Upper lobe of left lung (tissue), 6 donors: ENCODE data around the gene KRT20. TPM values are rescaled to one million over a fixed set of nuclear protein-coding genes. Genes with fewer than 3 reads are reported as not detected.

Source experiments
- ATAC-seq, 2 donors: fragments of 200-7000 bp; cut with Tn5 transposase; one replicate each; pipeline ENCODE4 v1.9.1; 2022; ENCODE audit warnings: mild to moderate bottlenecking in 2 of 2, moderate library complexity in 2 of 2; ENCODE audit not compliant: low FRiP score in 2 of 2
- DNase-seq, 2 donors: peaks; one replicate each; pipeline ENCODE4 v3.0.0-alpha.2; 2019 to 2020
- H3K27ac ChIP-seq, 4 donors: fragments of 200-600 bp; sonication (generic); one replicate each; pipeline ENCODE4 v1.5.1; 2016 to 2019
- H3K27me3 ChIP-seq, 4 donors: fragments of 200-600 bp; sonication (generic); one replicate each; pipeline ENCODE4 v1.5.1; 2017 to 2019
- H3K36me3 ChIP-seq, 4 donors: fragments of 200-600 bp; sonication (generic); one replicate each; pipeline ENCODE4 v1.5.1; 2016 to 2019
- H3K4me1 ChIP-seq, 4 donors: fragments of 200-600 bp; sonication (generic); one replicate each; pipeline ENCODE4 v1.5.1; 2018 to 2019
- H3K4me3 ChIP-seq, 4 donors: fragments of 200-600 bp; sonication (generic); one replicate each; pipeline ENCODE4 v1.5.1; 2017 to 2019; ENCODE audit warnings: mild to moderate bottlenecking in 2 of 4, moderate library complexity in 1 of 4
- H3K9me3 ChIP-seq, 4 donors: fragments of 200-600 bp; sonication (generic); one replicate each; pipeline ENCODE4 v1.5.1; 2018 to 2019
- CTCF ChIP-seq, 6 experiments: fragments of 450-650 bp in 4 of 6; fragments of 200-600 bp in 2 of 6; sonication (generic) in 2 of 6; IDR thresholded peaks; one replicate each; pipeline ENCODE4 v1.5.1; 2016 to 2019; ENCODE audit warnings: antibody characterized with exemption in 6 of 6
- EP300 ChIP-seq, 4 donors: sonication (generic); formaldehyde crosslinking; IDR thresholded peaks; one replicate each; pipeline ENCODE4 v1.5.1; 2017; ENCODE audit warnings: antibody characterized with exemption in 4 of 4, control low read depth in 2 of 4
- POLR2A ChIP-seq, 4 donors: fragments of 450-650 bp; IDR thresholded peaks; one replicate each; pipeline ENCODE4 v1.5.1; 2016 to 2017; ENCODE audit warnings: antibody characterized with exemption in 4 of 4, mild to moderate bottlenecking in 2 of 4
- POLR2AphosphoS5 ChIP-seq, 2 donors: sonication (generic); formaldehyde crosslinking; IDR thresholded peaks; one replicate each; pipeline ENCODE4 v1.5.1; 2017; ENCODE audit warnings: antibody characterized with exemption in 2 of 2
- WGBS, 2 donors: methylation state at CpG; one replicate each; pipeline ENCODE4 v1.1.5; 2017 to 2018; 5-methylcytosine and 5-hydroxymethylcytosine counted together
- total RNA-seq, 6 donors: library from RNA; depleted of rRNA in 4 of 6; stranded (reverse); fragments of >200 nt in 4 of 6; gene quantifications; one replicate each; pipeline versions ENCODE4 v1.1.0 to v1.2.1, GENCODE V29; 2016 to 2021
- donor health status: DM: no; HTN: no; CAD: no; lungs with moderate emphysema.
- donor health status: DM: no; HTN: yes; CAD: no; lungs with severe emphysema.

KRT20 gene
- total RNA-seq, 6 donors from 2014 or later, result 0.31 to 0.37 TPM; not detected in 4

- no peaks in the 10 kb centered on the region for H3K4me1 ChIP-seq
These were observed 49.0 kb downstream of the KRT20 start for GRCh38 chr17:40836020-40836419.

GRCh38 chr17:40833882-40834281 lies 51.2 kb downstream of the KRT20 start:
- Histone ChIP-seq H3K27me3 (no peaks in the 10 kb centered on the region), H3K9me3 (no peaks in the 10 kb centered on the region), H3K27ac (no peak overlapping the region), H3K4me3 (no peak overlapping the region), H3K36me3 (peaks cover 0 to 11% (median 3%) of the 10 kb centered on the region in 4 donors), H3K4me1 (no peaks in the 10 kb centered on the region)
- TF ChIP-seq CTCF (IDR thresholded peaks at IDR 0.05), result no peak
- TF ChIP-seq POLR2A (IDR thresholded peaks at IDR 0.05), result no peak
- no peak for TF ChIP-seq EP300 (IDR thresholded peaks at IDR 0.05)
- TF ChIP-seq POLR2AphosphoS5 (IDR thresholded peaks at IDR 0.05), result no peak
- no peak for ATAC-seq
- DNase-seq, result no peak

More at GRCh38 chr17:40836020-40836419, 49.0 kb downstream of the KRT20 start:
- H3K36me3 ChIP-seq, result peaks cover 0 to 11% (median 3%) of the 10 kb centered on the region in 4 donors
- no peak overlapping the region for H3K27ac ChIP-seq
- ATAC-seq, result no peak
- no peaks in the 10 kb centered on the region for H3K9me3 ChIP-seq
- H3K4me3 ChIP-seq, result no peak overlapping the region
- TF ChIP-seq POLR2AphosphoS5 (IDR thresholded peaks at IDR 0.05), result no peak
- TF ChIP-seq EP300 (IDR thresholded peaks at IDR 0.05), result no peak
- TF ChIP-seq POLR2A (IDR thresholded peaks at IDR 0.05), result no peak
- TF ChIP-seq CTCF (IDR thresholded peaks at IDR 0.05), result no peak
- DNase-seq, result no peak
- 96 to 99% methylated on average over 4 of the region's 4 CpGs for WGBS, 2 donors
- H3K27me3 ChIP-seq, result no peaks in the 10 kb centered on the region

GRCh38 chr17:40832840-40833239 lies 52.2 kb downstream of the KRT20 start:
- TF ChIP-seq EP300 (IDR thresholded peaks at IDR 0.05), result no peak
- no peak for TF ChIP-seq CTCF (IDR thresholded peaks at IDR 0.05)
- TF ChIP-seq POLR2AphosphoS5 (IDR thresholded peaks at IDR 0.05), result no peak
- TF ChIP-seq POLR2A (IDR thresholded peaks at IDR 0.05), result no peak
- H3K27me3 ChIP-seq, result no peaks in the 10 kb centered on the region
- WGBS, 2 donors, result 89 to 91% methylated on average over 3 of the region's 3 CpGs
- peaks cover 0 to 11% (median 3%) of the 10 kb centered on the region in 4 donors for H3K36me3 ChIP-seq
- ATAC-seq, result no peak
- no peak for DNase-seq
- no peak overlapping the region for H3K27ac ChIP-seq
- no peaks in the 10 kb centered on the region for H3K9me3 ChIP-seq
- H3K4me1 ChIP-seq, result no peaks in the 10 kb centered on the region
- no peak overlapping the region for H3K4me3 ChIP-seq

GRCh38 chr17:40830085-40830776 lies 54.8 kb downstream of the KRT20 start:
- 84 to 87% methylated on average over 2 of the region's 2 CpGs for WGBS, 2 donors
- TF ChIP-seq CTCF (IDR thresholded peaks at IDR 0.05), result no peak
- Histone ChIP-seq H3K9me3 (no peaks in the 10 kb centered on the region), H3K27ac (no peak overlapping the region), H3K4me3 (no peak overlapping the region), H3K27me3 (no peaks in the 10 kb centered on the region), H3K36me3 (peaks cover 0 to 11% (median 3%) of the 10 kb centered on the region in 4 donors), H3K4me1 (no peaks in the 10 kb centered on the region)
- DNase-seq (no peak), ATAC-seq (no peak)

- TF ChIP-seq POLR2AphosphoS5 (IDR thresholded peaks at IDR 0.05) (no peak), EP300 (IDR thresholded peaks at IDR 0.05) (no peak), POLR2A (IDR thresholded peaks at IDR 0.05) (no peak), CTCF (IDR thresholded peaks at IDR 0.05) (no peak)
- no peaks in the 10 kb centered on the region for H3K27me3 ChIP-seq
- no peak overlapping the region for H3K4me3 ChIP-seq
- no peaks in the 10 kb centered on the region for H3K36me3 ChIP-seq
- ATAC-seq (no peak), DNase-seq (no peak)
- H3K9me3 ChIP-seq, result no peaks in the 10 kb centered on the region
- H3K27ac ChIP-seq, result no peak overlapping the region
- H3K4me1 ChIP-seq, result no peaks in the 10 kb centered on the region
- WGBS, 2 donors, result 82 to 87% methylated on average over 4 of the region's 4 CpGs
These were observed 56.5 kb downstream of the KRT20 start for GRCh38 chr17:40828454-40829044.
